SU-DHL-6 (cell line): ENCODE measurements around the gene POLR3GL.

Experiments
- CTCF ChIP-seq: fragments of 200-600 bp; sonication (generic); IDR thresholded peaks from one replicate; pipeline ENCODE4 v1.5.1; 2017; ENCODE audit warnings: antibody characterized with exemption, mild to moderate bottlenecking, low read length, moderate library complexity; ENCODE audit not compliant: insufficient read depth, poor library complexity, severe bottlenecking
- EZH2phosphoT487 ChIP-seq: fragments of 200-600 bp; sonication (generic), shearing (Covaris generic); conservative IDR thresholded peaks from 2 replicates; pipeline ENCODE4 v1.6.1; 2018; ENCODE audit warnings: mild to moderate bottlenecking, antibody characterized with exemption, low read length, moderate library complexity, mixed read lengths

GRCh38 chr1:145956781-145957442 lies 7.6 kb upstream of the POLR3GL start:
- no peak for TF ChIP-seq CTCF
- no peak for TF ChIP-seq EZH2phosphoT487
